Fibroblast of pulmonary artery (primary cell): Measurements from ENCODE around the gene ATP6V0B.
A peak's percentile ranks its signal among the peaks of the same experiment; 100 is the strongest.

Experiments used
- DNase-seq: peaks from one replicate; pipeline ENCODE4 v3.0.0-alpha.2; 2010; ENCODE audit warnings: low read depth
- H3K4me3 ChIP-seq: replicated peaks from 2 replicates; pipeline ENCODE4 v1.5.1; 2011; ENCODE audit warnings: low read depth, mild to moderate bottlenecking, control low read depth, low read length, moderate library complexity
- CTCF ChIP-seq: IDR thresholded peaks from 2 replicates; pipeline ENCODE4 v1.5.1; 2011; ENCODE audit warnings: mild to moderate bottlenecking, control low read depth, low read length, inconsistent platforms; ENCODE audit errors: missing control alignments

ATP6V0B gene

DNA sequence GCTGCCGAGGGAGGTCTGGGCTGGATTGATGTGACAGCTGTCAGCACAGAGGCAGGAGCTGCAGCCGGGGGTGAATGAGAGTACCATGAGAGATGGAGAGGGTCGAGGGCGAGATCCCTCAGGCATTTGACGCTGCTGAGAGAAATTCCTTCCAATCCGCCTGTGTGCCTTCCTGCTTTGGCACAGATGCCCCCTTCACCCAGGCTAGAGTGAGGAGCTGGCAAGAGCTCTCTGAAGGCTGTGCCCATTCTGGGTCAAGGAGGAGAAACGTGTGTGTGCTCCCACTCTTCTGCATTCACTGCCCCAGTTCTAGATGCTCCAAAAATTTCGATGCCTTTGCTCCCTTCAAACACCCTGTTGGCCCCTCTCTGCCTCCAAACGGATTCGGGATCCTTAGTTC is 36.4 kb upstream of the ATP6V0B start:
- no peak overlapping the region for H3K4me3 ChIP-seq
- DNase-seq = no peak
- no peak for TF ChIP-seq CTCF

GRCh38 chr1:43938892-43939587 is 35.7 kb upstream of the ATP6V0B start:
- TF ChIP-seq CTCF = no peak
- no peak overlapping the region for H3K4me3 ChIP-seq
- no peak for DNase-seq

DNA sequence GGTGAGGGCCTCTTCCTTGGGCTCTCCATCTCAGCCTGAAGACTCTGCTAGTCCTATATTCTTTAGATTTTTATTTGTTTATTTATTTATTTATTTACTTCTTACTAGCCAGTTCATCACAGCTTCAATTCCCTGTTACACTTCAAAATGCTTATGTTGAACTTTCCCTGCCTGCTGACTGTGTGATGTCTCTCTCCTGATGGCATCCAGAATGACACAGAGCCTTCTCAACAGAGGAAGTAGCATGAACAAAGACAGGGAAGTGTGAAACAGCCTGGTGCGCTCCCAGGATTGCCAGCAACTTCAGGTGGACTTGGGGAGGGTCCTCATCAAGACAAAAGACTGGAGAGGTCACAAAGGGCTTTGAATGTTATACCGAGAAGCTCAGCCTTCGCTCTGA is 32.3 kb upstream of the ATP6V0B start:
- no peak for DNase-seq
- no peak overlapping the region for H3K4me3 ChIP-seq
- no peak for TF ChIP-seq CTCF

DNA sequence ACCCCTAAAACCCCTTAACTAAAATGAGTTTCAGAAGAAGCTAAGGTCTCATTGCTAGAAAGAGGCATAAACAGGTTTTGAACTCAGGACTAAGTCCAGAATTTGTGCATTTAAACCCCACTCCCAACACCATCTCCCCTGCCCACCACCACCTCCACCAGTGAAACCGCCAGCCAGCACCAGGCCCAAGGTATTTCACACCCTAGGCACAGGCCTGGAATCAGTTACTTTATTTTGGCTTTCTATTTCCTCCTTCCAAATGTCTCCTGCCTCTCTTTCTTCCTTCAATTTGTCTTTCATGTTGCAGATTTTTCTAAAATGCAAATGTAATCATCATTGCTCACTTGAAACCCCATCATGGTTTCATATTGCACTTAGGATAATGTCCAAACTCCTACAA is 29.9 kb upstream of the ATP6V0B start:
- TF ChIP-seq CTCF = no peak
- no peak overlapping the region for H3K4me3 ChIP-seq
- DNase-seq = no peak

- H3K4me3 ChIP-seq = peak overlapping the region; percentile 92
- TF ChIP-seq CTCF = no peak
- DNase-seq = no peak
Measured at GRCh38 chr1:43945674-43946235, 29.0 kb upstream of the ATP6V0B start.

- peak; percentile 42 for TF ChIP-seq CTCF
Measured at GRCh38 chr1:43946236-43947060, 28.3 kb upstream of the ATP6V0B start, which contains the start of gene IPO13. Gene IPO13, plus strand, starts transcription at chr1:43946950. Its CDS starts 651 bp downstream, at chr1:43947601.

More at GRCh38 chr1:43946236-43947060, 28.3 kb upstream of the ATP6V0B start, which contains the start of gene IPO13:
- peak within 1 kb of the TSS; percentile 92 for H3K4me3 ChIP-seq
- peak; percentile 96 for DNase-seq
